ENCODE data around the gene GRHL1. TPM values are rescaled to one million over a fixed set of nuclear protein-coding genes. Genes with fewer than 3 reads are reported as not detected.

Gene GRHL1, protein sequence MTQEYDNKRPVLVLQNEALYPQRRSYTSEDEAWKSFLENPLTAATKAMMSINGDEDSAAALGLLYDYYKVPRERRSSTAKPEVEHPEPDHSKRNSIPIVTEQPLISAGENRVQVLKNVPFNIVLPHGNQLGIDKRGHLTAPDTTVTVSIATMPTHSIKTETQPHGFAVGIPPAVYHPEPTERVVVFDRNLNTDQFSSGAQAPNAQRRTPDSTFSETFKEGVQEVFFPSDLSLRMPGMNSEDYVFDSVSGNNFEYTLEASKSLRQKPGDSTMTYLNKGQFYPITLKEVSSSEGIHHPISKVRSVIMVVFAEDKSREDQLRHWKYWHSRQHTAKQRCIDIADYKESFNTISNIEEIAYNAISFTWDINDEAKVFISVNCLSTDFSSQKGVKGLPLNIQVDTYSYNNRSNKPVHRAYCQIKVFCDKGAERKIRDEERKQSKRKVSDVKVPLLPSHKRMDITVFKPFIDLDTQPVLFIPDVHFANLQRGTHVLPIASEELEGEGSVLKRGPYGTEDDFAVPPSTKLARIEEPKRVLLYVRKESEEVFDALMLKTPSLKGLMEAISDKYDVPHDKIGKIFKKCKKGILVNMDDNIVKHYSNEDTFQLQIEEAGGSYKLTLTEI
- 1 to 10 TPM in 1 of 5 experiments, under 1 TPM in 4; 0.19 to 1.3 (median 0.56) TPM for total RNA-seq
- polyA plus RNA-seq = under 1 TPM in 1 of 2 donors, not detected in 1; 0.33 TPM
- total RNA-seq = 0.67 reads per million

DNA sequence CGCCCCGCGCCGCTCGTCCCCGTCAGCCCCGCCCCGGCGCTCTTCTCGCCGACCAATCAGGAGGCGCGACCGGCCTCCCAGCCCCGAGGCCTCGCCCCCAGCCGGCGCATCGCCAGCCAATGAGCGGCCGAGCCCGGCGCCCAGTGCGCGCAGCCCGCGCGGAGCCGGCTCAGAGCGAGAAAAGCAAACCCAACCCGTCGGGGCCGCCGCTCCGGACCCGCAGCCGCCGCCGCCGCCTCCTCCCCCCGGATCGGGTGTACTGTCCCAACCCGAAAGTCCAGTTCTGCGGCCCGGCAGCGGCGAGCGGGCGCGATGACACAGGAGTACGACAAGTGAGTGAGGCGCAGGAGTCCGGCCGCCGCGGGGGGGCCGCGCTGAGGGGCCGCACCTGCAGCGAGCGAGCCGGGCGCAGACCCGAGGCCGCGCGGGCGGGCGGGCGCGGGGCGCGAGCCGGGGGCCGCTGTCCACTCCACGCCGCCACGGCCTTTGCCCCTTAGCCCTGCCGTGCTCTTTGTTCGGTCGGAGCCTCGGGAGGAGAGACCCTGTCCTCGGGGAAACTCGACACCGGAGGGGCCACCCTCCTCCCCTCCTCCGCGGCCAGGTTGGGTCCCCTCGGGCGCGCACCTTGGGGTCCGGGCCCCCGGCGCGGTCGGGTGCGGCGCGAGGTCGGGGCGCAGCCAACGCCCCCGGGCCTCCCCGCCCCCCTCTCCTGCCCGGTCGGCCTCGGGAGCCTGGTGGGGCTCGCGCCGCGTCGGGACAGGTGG, at the start of gene GRHL1:
TSS of gene GRHL1 (plus strand) at position 172 of the 764 bp plus-strand sequence. CDS start at position 313, 141 bp downstream.
- Histone ChIP-seq H3K9me3 (ENCODE audit: control insufficient read depth in 2 of 3, low read length in 3 of 3) (no peaks in the 10 kb centered on the region), H3K4me3 (ENCODE audit: low read length) (peak within 1 kb of the TSS; percentile 57), H3K27me3 (ENCODE audit: control insufficient read depth in 2 of 2, insufficient read depth in 2 of 2, low read length in 2 of 2) (no peaks in the 10 kb centered on the region), H3K4me1 (ENCODE audit: control insufficient read depth in 2 of 2, insufficient read depth in 2 of 2, low read length in 2 of 2) (no peaks in the 10 kb centered on the region), H3K27ac (ENCODE audit: low read depth, low read length) (peak within 1 kb of the TSS; percentile 63), H3K36me3 (ENCODE audit: control insufficient read depth in 2 of 3, insufficient read depth in 3 of 3, low read length in 3 of 3) (no peaks in the 10 kb centered on the region)
- CTCF ChIA-PET = no interaction called here
- Mint-ChIP-seq H3K4me1 (peaks cover 0 to 13% (median 8%) of the 10 kb centered on the region in 7 donors), H3K27ac (peak within 1 kb of the TSS in 7 of 9 donors; percentile 15 to 77 (median 56)), H3K27me3 (peaks cover 19 to 75% (median 39%) of the 10 kb centered on the region in 5 donors), H3K4me3 (peak within 1 kb of the TSS; percentile 70 to 90 (median 86)), H3K9me3 (no peaks in the 10 kb centered on the region), H3K36me3 (no peaks in the 10 kb centered on the region)
- peak; percentile 97 for ATAC-seq
- intact Hi-C loops (cut with micrococcal nuclease) = loop anchor here (1.0 to 10.0 kb wide), 12 partner anchors 33 to 1393 kb away; partner anchors contain the start of genes ODC1 (in 2 of the 2), TAF1B (in 2 of the 2), ADAM17 (in 1 of the 2) and HPCAL1 (in 1 of the 2)
- peak; percentile 82 to 95 (median 90) for DNase-seq
- POLR2A ChIA-PET = no interaction called here

DNA sequence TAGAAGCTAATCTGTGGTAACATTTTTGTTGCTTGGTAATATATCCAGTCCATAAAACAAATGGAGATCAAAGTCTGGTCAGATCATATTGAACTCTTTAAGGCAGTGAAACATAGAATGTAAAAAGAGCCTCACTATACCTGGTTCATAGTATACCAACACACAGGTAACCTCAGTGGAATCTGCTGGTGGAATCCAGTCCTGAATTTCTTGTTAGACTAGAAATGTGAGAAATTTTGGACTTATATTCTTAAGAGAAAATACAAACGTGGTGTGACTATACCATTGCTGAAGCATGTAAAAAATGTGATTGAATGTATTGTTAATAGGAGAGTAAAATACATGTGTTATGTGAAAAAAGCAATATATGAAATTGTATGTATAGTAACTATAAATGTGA, 46.1 kb upstream of the GRHL1 start:
- ChIA-PET POLR2A (no interaction called here), CTCF (no interaction called here)
- no peaks in the 10 kb centered on the region for H3K27me3 ChIP-seq (ENCODE audit: control insufficient read depth in 2 of 2, insufficient read depth in 2 of 2, low read length in 2 of 2)
- Mint-ChIP-seq H3K36me3 (peaks cover 0 to 32% (median 21%) of the 10 kb centered on the region in 5 donors), H3K4me3 (no peak overlapping the region), H3K27me3 (no peaks in the 10 kb centered on the region), H3K9me3 (no peaks in the 10 kb centered on the region), H3K27ac (no peak overlapping the region), H3K4me1 (peaks cover 0 to 5% (median 0%) of the 10 kb centered on the region in 7 donors)
- no peak overlapping the region for H3K4me3 ChIP-seq (ENCODE audit: low read length)
- no peak overlapping the region for H3K27ac ChIP-seq (ENCODE audit: low read depth, low read length)
- no peaks in the 10 kb centered on the region for H3K9me3 ChIP-seq (ENCODE audit: control insufficient read depth in 2 of 3, low read length in 3 of 3)
- ATAC-seq = no peak
- H3K4me1 ChIP-seq (ENCODE audit: control insufficient read depth in 2 of 2, insufficient read depth in 2 of 2, low read length in 2 of 2) = no peaks in the 10 kb centered on the region
- intact Hi-C loops (cut with micrococcal nuclease) = no loop called here
- no peaks in the 10 kb centered on the region for H3K36me3 ChIP-seq (ENCODE audit: control insufficient read depth in 2 of 3, insufficient read depth in 3 of 3, low read length in 3 of 3)
- DNase-seq = no peak

DNA sequence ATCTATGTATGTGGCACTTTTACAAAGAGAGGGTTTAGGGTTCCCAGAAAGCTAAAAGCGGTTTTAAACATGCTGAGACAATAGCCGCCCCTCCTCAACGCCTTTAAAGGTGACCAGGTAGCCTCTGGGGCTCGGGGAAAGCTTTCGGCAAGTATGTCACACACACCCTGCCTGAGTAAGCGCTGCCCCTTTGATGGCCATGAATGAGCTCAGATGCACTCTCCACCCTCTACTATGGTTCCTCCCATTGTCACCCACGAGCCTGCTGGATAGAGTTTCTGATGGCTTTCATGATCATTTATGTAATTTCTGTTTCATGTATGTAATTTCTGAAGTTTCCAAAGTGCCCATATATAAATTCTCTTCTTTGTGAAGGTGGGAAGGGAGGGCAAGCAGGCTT, 44.1 kb upstream of the GRHL1 start:
- ChIA-PET POLR2A (interaction anchor here (0.7 kb wide), 1 partner anchor 27 kb away, joined by 3 read pairs; no protein-coding TSS in a partner anchor), CTCF (no interaction called here)
- H3K9me3 ChIP-seq (ENCODE audit: control insufficient read depth in 2 of 3, low read length in 3 of 3) = no peaks in the 10 kb centered on the region
- H3K9me3 Mint-ChIP-seq = no peaks in the 10 kb centered on the region
- H3K4me3 Mint-ChIP-seq = no peak overlapping the region
- no peaks in the 10 kb centered on the region for H3K36me3 ChIP-seq (ENCODE audit: control insufficient read depth in 2 of 3, insufficient read depth in 3 of 3, low read length in 3 of 3)
- H3K27ac ChIP-seq (ENCODE audit: low read depth, low read length) = no peak overlapping the region
- no peaks in the 10 kb centered on the region for H3K27me3 ChIP-seq (ENCODE audit: control insufficient read depth in 2 of 2, insufficient read depth in 2 of 2, low read length in 2 of 2)
- H3K4me1 Mint-ChIP-seq = peaks cover 0 to 5% (median 0%) of the 10 kb centered on the region in 7 donors
- no peak overlapping the region for H3K4me3 ChIP-seq (ENCODE audit: low read length)
- intact Hi-C loops (cut with micrococcal nuclease) = no loop called here
- peaks cover 0 to 39% (median 32%) of the 10 kb centered on the region in 5 donors for H3K36me3 Mint-ChIP-seq
- no peaks in the 10 kb centered on the region for H3K4me1 ChIP-seq (ENCODE audit: control insufficient read depth in 2 of 2, insufficient read depth in 2 of 2, low read length in 2 of 2)
- ATAC-seq = no peak
- no peak for DNase-seq
- no peaks in the 10 kb centered on the region for H3K27me3 Mint-ChIP-seq
- no peak overlapping the region for H3K27ac Mint-ChIP-seq

DNA sequence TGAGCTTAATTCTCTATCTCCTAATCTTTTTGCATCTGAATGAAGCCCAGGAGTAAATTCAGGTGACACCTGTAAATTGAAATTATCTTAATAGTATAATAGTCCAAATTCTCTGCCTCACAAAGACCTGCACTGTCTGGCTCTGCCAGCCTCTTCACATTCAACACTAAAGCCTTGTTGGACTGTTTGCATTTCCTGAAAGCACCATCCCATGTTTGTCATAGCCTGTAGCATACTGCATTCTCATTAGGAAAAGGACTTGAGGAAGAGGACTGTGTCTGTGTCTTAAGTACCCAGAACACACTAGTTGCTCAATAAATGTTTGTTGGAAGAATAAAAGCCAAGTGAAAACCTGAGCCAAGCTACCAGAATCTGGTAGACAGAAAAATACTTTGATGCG, 42.9 kb upstream of the GRHL1 start:
- H3K36me3 ChIP-seq (ENCODE audit: control insufficient read depth in 2 of 3, insufficient read depth in 3 of 3, low read length in 3 of 3) = no peaks in the 10 kb centered on the region
- H3K4me3 Mint-ChIP-seq = no peak overlapping the region
- no peak overlapping the region for H3K4me3 ChIP-seq (ENCODE audit: low read length)
- no peak overlapping the region for H3K27ac Mint-ChIP-seq
- DNase-seq = no peak
- intact Hi-C loops (cut with micrococcal nuclease) = no loop called here
- H3K9me3 ChIP-seq (ENCODE audit: control insufficient read depth in 2 of 3, low read length in 3 of 3) = no peaks in the 10 kb centered on the region
- no peak overlapping the region for H3K27ac ChIP-seq (ENCODE audit: low read depth, low read length)
- no peak for ATAC-seq
- peaks cover 0 to 51% (median 36%) of the 10 kb centered on the region in 5 donors for H3K36me3 Mint-ChIP-seq
- ChIA-PET CTCF (no interaction called here), POLR2A (no interaction called here)
- H3K27me3 Mint-ChIP-seq = no peaks in the 10 kb centered on the region
- peaks cover 0 to 5% (median 0%) of the 10 kb centered on the region in 7 donors for H3K4me1 Mint-ChIP-seq
- H3K9me3 Mint-ChIP-seq = no peaks in the 10 kb centered on the region
- no peaks in the 10 kb centered on the region for H3K4me1 ChIP-seq (ENCODE audit: control insufficient read depth in 2 of 2, insufficient read depth in 2 of 2, low read length in 2 of 2)
- no peaks in the 10 kb centered on the region for H3K27me3 ChIP-seq (ENCODE audit: control insufficient read depth in 2 of 2, insufficient read depth in 2 of 2, low read length in 2 of 2)

DNA sequence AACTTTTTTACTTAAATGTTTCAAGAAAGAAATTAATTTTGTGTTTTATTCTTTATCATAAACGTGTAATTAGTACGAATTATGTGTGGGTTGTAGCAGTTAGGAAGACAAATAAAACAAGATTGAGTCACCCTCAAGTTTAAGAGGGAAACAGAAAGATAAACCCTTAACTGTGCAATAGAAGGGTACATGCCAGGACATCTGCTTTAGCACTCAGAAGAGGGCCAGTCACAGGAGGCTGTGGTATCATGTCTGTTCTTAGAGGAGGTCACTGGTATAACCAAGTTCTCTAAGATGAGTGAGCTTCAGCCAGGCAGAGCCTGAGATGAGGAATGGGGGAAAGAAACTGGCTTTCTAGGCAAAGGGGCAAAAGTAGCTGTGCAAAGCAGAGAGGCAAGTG, 42.4 kb upstream of the GRHL1 start:
- ATAC-seq = no peak
- DNase-seq = no peak
- peaks cover 2 to 51% (median 41%) of the 10 kb centered on the region in 5 donors for H3K36me3 Mint-ChIP-seq
- H3K4me3 Mint-ChIP-seq = no peak overlapping the region
- Histone ChIP-seq H3K4me1 (ENCODE audit: control insufficient read depth in 2 of 2, insufficient read depth in 2 of 2, low read length in 2 of 2) (no peaks in the 10 kb centered on the region), H3K9me3 (ENCODE audit: control insufficient read depth in 2 of 3, low read length in 3 of 3) (no peaks in the 10 kb centered on the region), H3K27me3 (ENCODE audit: control insufficient read depth in 2 of 2, insufficient read depth in 2 of 2, low read length in 2 of 2) (no peaks in the 10 kb centered on the region), H3K4me3 (ENCODE audit: low read length) (no peak overlapping the region), H3K27ac (ENCODE audit: low read depth, low read length) (no peak overlapping the region), H3K36me3 (ENCODE audit: control insufficient read depth in 2 of 3, insufficient read depth in 3 of 3, low read length in 3 of 3) (peaks cover 0 to 1% (median 0%) of the 10 kb centered on the region in 3 experiments)
- CTCF ChIA-PET = no interaction called here
- peak overlapping the region in 1 of 9 donors; percentile 28 for H3K27ac Mint-ChIP-seq
- peaks cover 0 to 5% (median 0%) of the 10 kb centered on the region in 7 donors for H3K4me1 Mint-ChIP-seq
- H3K27me3 Mint-ChIP-seq = no peaks in the 10 kb centered on the region
- intact Hi-C loops (cut with micrococcal nuclease) = no loop called here
- no peaks in the 10 kb centered on the region for H3K9me3 Mint-ChIP-seq
- POLR2A ChIA-PET = interaction anchor here (0.9 kb wide), 1 partner anchor 24 kb away, joined by 3 read pairs; no protein-coding TSS in a partner anchor

DNA sequence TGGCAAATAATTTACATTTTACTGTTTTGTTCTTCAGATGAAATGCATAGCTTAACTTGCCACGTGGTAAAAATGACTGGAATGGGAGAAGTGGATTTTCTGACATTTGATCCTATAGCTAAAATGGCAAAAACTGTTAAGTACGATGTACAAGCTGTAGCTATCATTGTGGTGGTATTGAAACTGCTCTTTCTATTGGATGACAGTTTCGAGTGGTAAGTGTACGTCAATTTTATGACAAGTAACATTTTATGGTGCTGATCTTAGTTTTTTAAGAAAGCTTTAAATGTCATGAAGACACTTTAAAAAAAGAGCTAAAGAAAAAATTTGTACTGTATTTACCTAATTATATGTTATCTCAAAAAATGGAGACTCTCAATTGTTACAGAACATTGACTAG, 40.8 kb upstream of the GRHL1 start:
- intact Hi-C loops (cut with micrococcal nuclease) = loop anchor here in 1 of 2 donors (5.0 kb wide), 1 partner anchor 98 kb away; no protein-coding TSS in a partner anchor
- Histone ChIP-seq H3K27ac (ENCODE audit: low read depth, low read length) (no peak overlapping the region), H3K27me3 (ENCODE audit: control insufficient read depth in 2 of 2, insufficient read depth in 2 of 2, low read length in 2 of 2) (no peaks in the 10 kb centered on the region), H3K9me3 (ENCODE audit: control insufficient read depth in 2 of 3, low read length in 3 of 3) (no peaks in the 10 kb centered on the region), H3K4me1 (ENCODE audit: control insufficient read depth in 2 of 2, insufficient read depth in 2 of 2, low read length in 2 of 2) (no peaks in the 10 kb centered on the region), H3K36me3 (ENCODE audit: control insufficient read depth in 2 of 3, insufficient read depth in 3 of 3, low read length in 3 of 3) (peaks cover 0 to 10% (median 0%) of the 10 kb centered on the region in 3 experiments), H3K4me3 (ENCODE audit: low read length) (no peak overlapping the region)
- no peaks in the 10 kb centered on the region for H3K27me3 Mint-ChIP-seq
- DNase-seq (no peak), ATAC-seq (no peak)
- H3K27ac Mint-ChIP-seq = no peak overlapping the region
- H3K9me3 Mint-ChIP-seq = no peaks in the 10 kb centered on the region
- H3K36me3 Mint-ChIP-seq = peaks cover 8 to 57% (median 45%) of the 10 kb centered on the region in 5 donors
- POLR2A ChIA-PET = no interaction called here
- H3K4me3 Mint-ChIP-seq = no peak overlapping the region
- H3K4me1 Mint-ChIP-seq = peaks cover 0 to 9% (median 0%) of the 10 kb centered on the region in 7 donors
- CTCF ChIA-PET = no interaction called here

All from naive thymus-derived CD4-positive, alpha-beta T cell (primary cell).